Body of pancreas (tissue), 4 donors: ENCODE data around the gene SCAMP4. TPM values are rescaled to one million over a fixed set of nuclear protein-coding genes. Genes with fewer than 3 reads are reported as not detected.

ENCODE experiments used
- ATAC-seq: fragments of 150-250 bp; one replicate; pipeline ENCODE4 v1.9.1; 2016
- DNase-seq, 4 donors: peaks; one replicate each; pipeline ENCODE4 v3.0.0-alpha.2; 2019
- H3K27ac ChIP-seq, 4 donors: fragments of 200-600 bp; sonication (generic); 1 replicate in 3 of 4; 2 replicates in 1 of 4; pipeline versions ENCODE4 v1.5.1 to v1.6.1; 2016 to 2019; ENCODE audit warnings: mild to moderate bottlenecking in 1 of 4, mixed read lengths in 1 of 4, moderate library complexity in 1 of 4
- H3K27me3 ChIP-seq, 2 donors: fragments of 200-600 bp; sonication (generic); one replicate each; pipeline ENCODE4 v1.6.0; 2016; ENCODE audit warnings: mild to moderate bottlenecking in 1 of 2
- H3K36me3 ChIP-seq, 2 donors: fragments of 200-600 bp; sonication (generic); replicated peaks in 1 of 2; 2 replicates each; pipeline ENCODE4 v1.5.1; 2016; ENCODE audit warnings: low read depth in 2 of 2; ENCODE audit not compliant: insufficient read depth in 1 of 2
- H3K4me1 ChIP-seq: fragments of 200-600 bp; sonication (generic); one replicate; pipeline ENCODE4 v1.6.0; 2016
- H3K4me3 ChIP-seq, 2 donors: fragments of 200-600 bp; sonication (generic); 1 replicate in 1 of 2; 2 replicates in 1 of 2; pipeline ENCODE4 v1.5.1; 2016 to 2019
- H3K9me3 ChIP-seq, 3 donors: fragments of 200-600 bp; sonication (generic); 1 replicate in 2 of 3; 2 replicates in 1 of 3; pipeline ENCODE4 v1.5.1; 2016
- CTCF ChIP-seq, 7 experiments: fragments of 450-650 bp in 4 of 7; fragments of 200-600 bp in 3 of 7; sonication (generic) in 3 of 7; IDR thresholded peaks; one replicate each; pipeline ENCODE4 v1.5.1; 2016 to 2019; ENCODE audit warnings: antibody characterized with exemption in 7 of 7
- POLR2A ChIP-seq, 3 donors: fragments of 450-650 bp; IDR thresholded peaks; one replicate each; pipeline ENCODE4 v1.6.1; 2016; ENCODE audit warnings: antibody characterized with exemption in 3 of 3, mild to moderate bottlenecking in 2 of 3
- WGBS, 2 donors: methylation state at CpG; one replicate each; pipeline ENCODE4 v1.1.5; 2017; 5-methylcytosine and 5-hydroxymethylcytosine counted together
- intact Hi-C: fragments of 100-400 bp; cut with DNase I; formaldehyde crosslinking; loops from one replicate; pipeline ENCODE4 v1.15.1; 2023
- total RNA-seq, 2 donors: library from RNA; depleted of rRNA; stranded (reverse); fragments of >200 nt; gene quantifications; one replicate each; pipeline ENCODE4 v1.1.0, GENCODE V29; 2016

Gene SCAMP4
- 10 to 100 TPM; 37.6 to 67.2 TPM for total RNA-seq

- peaks cover 67% of the 10 kb centered on the region for H3K4me1 ChIP-seq
- H3K27ac ChIP-seq, result peak within 1 kb of the TSS; percentile 81 to 95 (median 89)
- H3K27me3 ChIP-seq, result no peaks in the 10 kb centered on the region
- no peaks in the 10 kb centered on the region for H3K9me3 ChIP-seq
- TF ChIP-seq CTCF (IDR thresholded peaks at IDR 0.05) (peak in 1 of 7 experiments; percentile 2), POLR2A (IDR thresholded peaks at IDR 0.05) (peak; percentile 67 to 86 (median 82))
- ATAC-seq, result peak; percentile 94
- 0% methylated on average over 16 to 88 of the region's 92 CpGs for WGBS, 2 donors
- no peaks in the 10 kb centered on the region for H3K36me3 ChIP-seq
- peak; percentile 99 to 100 (median 100) for DNase-seq
- intact Hi-C loops, result no loop called here
- H3K4me3 ChIP-seq, result peak within 1 kb of the TSS in 1 of 2 donors; percentile 39
Observed at GRCh38 chr19:1905110-1905862, at the start of gene SCAMP4, which contains the start of gene ADAT3. TSS of gene SCAMP4 (plus strand) at chr19:1905399. CDS start at chr19:1915020, 9,621 bp downstream. TSS of gene ADAT3 (plus strand) at chr19:1905399. CDS start at chr19:1912048, 6,649 bp downstream.

- TF ChIP-seq POLR2A (IDR thresholded peaks at IDR 0.05), result no peak
- TF ChIP-seq CTCF (IDR thresholded peaks at IDR 0.05), result no peak
- Histone ChIP-seq H3K4me3 (no peak overlapping the region), H3K27ac (peak overlapping the region in 2 of 4 donors; percentile 86 to 88), H3K9me3 (no peaks in the 10 kb centered on the region), H3K36me3 (no peaks in the 10 kb centered on the region), H3K4me1 (peaks cover 68% of the 10 kb centered on the region), H3K27me3 (no peaks in the 10 kb centered on the region)
- intact Hi-C loops, result no loop called here
- ATAC-seq (no peak), DNase-seq (peak in 1 of 4 donors; percentile 15)
- 20 to 54% methylated on average over 1 to 13 of the region's 13 CpGs for whole genome bisulfite sequencing, 2 donors
Observed at GRCh38 chr19:1855828-1856255, 49.4 kb upstream of the SCAMP4 start.

- Histone ChIP-seq H3K36me3 (no peaks in the 10 kb centered on the region), H3K27ac (peak overlapping the region in 3 of 4 donors; percentile 78 to 88 (median 86)), H3K4me3 (no peak overlapping the region), H3K27me3 (no peaks in the 10 kb centered on the region), H3K4me1 (peaks cover 73% of the 10 kb centered on the region), H3K9me3 (no peaks in the 10 kb centered on the region)
- intact Hi-C loops, result no loop called here
- DNase-seq (peak in 1 of 4 donors; percentile 10), ATAC-seq (no peak)
- TF ChIP-seq POLR2A (IDR thresholded peaks at IDR 0.05), result no peak
- TF ChIP-seq CTCF (IDR thresholded peaks at IDR 0.05), result no peak
- WGBS, 2 donors, result 66% methylated on average over 6 of the region's 6 CpGs; no CpG with 5 or more reads in 1 of the 2 donors
Observed at GRCh38 chr19:1856345-1856697, 48.9 kb upstream of the SCAMP4 start.

GRCh38 chr19:1856698-1857603 is 48.2 kb upstream of the SCAMP4 start:
- Histone ChIP-seq H3K36me3 (no peaks in the 10 kb centered on the region), H3K9me3 (no peaks in the 10 kb centered on the region), H3K27me3 (no peaks in the 10 kb centered on the region), H3K4me1 (peaks cover 79% of the 10 kb centered on the region), H3K4me3 (no peak overlapping the region), H3K27ac (peak overlapping the region; percentile 49 to 88 (median 82))
- 26 to 39% methylated on average over 22 to 60 of the region's 73 CpGs for WGBS, 2 donors
- ATAC-seq, result peak; percentile 65
- intact Hi-C loops, result no loop called here
- peak; percentile 74 to 92 (median 88) for DNase-seq
- TF ChIP-seq CTCF (IDR thresholded peaks at IDR 0.05) (no peak), POLR2A (IDR thresholded peaks at IDR 0.05) (peak in 2 of 3 donors; percentile 47 to 57)
